Measurements from ENCODE around the gene PIK3AP1. TPM values are rescaled to one million over a fixed set of nuclear protein-coding genes. Genes with fewer than 3 reads are reported as not detected.
"Not testable (repeated sequence)": the region's sequence is repeated elsewhere in the genome, so short reads cannot be mapped to it uniquely, and the experiment has no call there.

The PIK3AP1 gene
- total RNA-seq, 4 donors from 2014 or later, result 1.4 to 3.2 (median 2.8) TPM

GRCh38 chr10:96743988-96744585, 23.8 kb upstream of the PIK3AP1 start:
- no peak for DNase-seq
- no peaks in the 10 kb centered on the region for H3K27me3 ChIP-seq
- no peak for ATAC-seq
- in situ Hi-C loops (cut with MboI; ENCODE audit: low sequenced_read_pairs in 4 of 4) (no loop called here), intact Hi-C loops (cut with DNase I; ENCODE audit: low total_unique reads) (loop anchor here (10.0 kb wide), 1 partner anchor 349 kb away; no protein-coding TSS in a partner anchor)
- TF ChIP-seq POLR2A (IDR thresholded peaks at IDR 0.05) (no peak), CTCF (IDR thresholded peaks at IDR 0.05 in 4 of 5, conservative IDR thresholded peaks at IDR 0.05 in 1 of 5) (no peak)
- H3K4me1 ChIP-seq, result no peaks in the 10 kb centered on the region
- no peaks in the 10 kb centered on the region for H3K36me3 ChIP-seq
- H3K4me3 ChIP-seq, result no peak overlapping the region
- H3K27ac ChIP-seq, result no peak overlapping the region
- no peaks in the 10 kb centered on the region for H3K9me3 ChIP-seq

DNA sequence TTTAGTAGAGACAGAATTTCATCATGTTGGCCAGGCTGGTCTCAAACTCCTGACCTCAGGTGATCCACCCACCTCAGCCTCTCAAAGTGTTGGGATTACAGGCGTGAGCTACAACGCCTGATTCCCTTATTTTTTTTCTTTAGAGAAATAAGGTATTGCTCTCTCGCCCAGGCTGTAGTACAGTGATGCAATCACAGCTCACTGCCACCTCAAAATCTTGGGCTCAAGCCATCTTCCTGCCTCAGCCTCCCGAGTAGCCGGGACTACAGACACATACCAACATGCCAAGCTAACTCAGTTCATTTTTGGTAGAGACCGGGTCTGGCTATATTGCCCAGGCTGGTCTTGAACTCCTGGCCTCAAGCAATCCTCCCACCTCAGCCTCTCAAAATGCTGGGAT, 21.2 kb upstream of the PIK3AP1 start:
- DNase-seq; H3K4me3 ChIP-seq; in situ Hi-C loops (cut with MboI; ENCODE audit: low sequenced_read_pairs in 4 of 4); H3K27ac ChIP-seq; H3K36me3 ChIP-seq; H3K9me3 ChIP-seq; ATAC-seq; H3K27me3 ChIP-seq; H3K4me1 ChIP-seq: not testable (repeated sequence)
- intact Hi-C loops (cut with DNase I; ENCODE audit: low total_unique reads), result loop anchor here (10.0 kb wide), 1 partner anchor 347 kb away; no protein-coding TSS in a partner anchor

- in situ Hi-C loops (cut with MboI; ENCODE audit: low sequenced_read_pairs in 4 of 4) (no loop called here), intact Hi-C loops (cut with DNase I; ENCODE audit: low total_unique reads) (loop anchor here (10.0 kb wide), 1 partner anchor 346 kb away; no protein-coding TSS in a partner anchor)
- ATAC-seq, result peak in 1 of 2 donors; percentile 41
These were observed 20.4 kb upstream of the PIK3AP1 start for GRCh38 chr10:96740579-96741281.

GRCh38 chr10:96740141-96740540, 19.8 kb upstream of the PIK3AP1 start:
- Histone ChIP-seq H3K36me3 (no peaks in the 10 kb centered on the region), H3K9me3 (no peaks in the 10 kb centered on the region), H3K4me3 (no peak overlapping the region), H3K4me1 (no peaks in the 10 kb centered on the region), H3K27ac (no peak overlapping the region), H3K27me3 (no peaks in the 10 kb centered on the region)
- ATAC-seq (no peak), DNase-seq (no peak)
- intact Hi-C loops (cut with DNase I; ENCODE audit: low total_unique reads) (loop anchor here (10.0 kb wide), 1 partner anchor 345 kb away; no protein-coding TSS in a partner anchor), in situ Hi-C loops (cut with MboI; ENCODE audit: low sequenced_read_pairs in 4 of 4) (no loop called here)
- no peak for TF ChIP-seq CTCF (IDR thresholded peaks at IDR 0.05 in 4 of 5, conservative IDR thresholded peaks at IDR 0.05 in 1 of 5)
- no peak for TF ChIP-seq POLR2A (IDR thresholded peaks at IDR 0.05)

More at GRCh38 chr10:96740579-96741281, 20.4 kb upstream of the PIK3AP1 start:
- no peak for TF ChIP-seq POLR2A (IDR thresholded peaks at IDR 0.05)
- TF ChIP-seq CTCF (IDR thresholded peaks at IDR 0.05 in 4 of 5, conservative IDR thresholded peaks at IDR 0.05 in 1 of 5), result no peak
- H3K9me3 ChIP-seq, result no peaks in the 10 kb centered on the region
- H3K36me3 ChIP-seq, result no peaks in the 10 kb centered on the region
- H3K4me1 ChIP-seq, result no peaks in the 10 kb centered on the region
- no peaks in the 10 kb centered on the region for H3K27me3 ChIP-seq
- DNase-seq, result peak; percentile 17 to 37
- H3K27ac ChIP-seq, result no peak overlapping the region
- H3K4me3 ChIP-seq, result no peak overlapping the region

- H3K36me3 ChIP-seq; intact Hi-C loops (cut with DNase I; ENCODE audit: low total_unique reads); H3K27me3 ChIP-seq; H3K4me1 ChIP-seq; ATAC-seq; H3K4me3 ChIP-seq; H3K27ac ChIP-seq; in situ Hi-C loops (cut with MboI; ENCODE audit: low sequenced_read_pairs in 4 of 4); DNase-seq; H3K9me3 ChIP-seq: not testable (repeated sequence)
These were observed 17.1 kb upstream of the PIK3AP1 start for GRCh38 chr10:96737307-96737902.

Measured in gastrocnemius medialis (tissue), 4 donors.